Activated CD4-positive, alpha-beta T cell treated with anti-CD3 and anti-CD28 coated beads, Interleukin-2, amount 10 ng/mL, durations not matched to agents 24 days and 14 days (primary cell): Measurements from ENCODE around the gene DNAJC30. TPM values are rescaled to one million over a fixed set of nuclear protein-coding genes. Genes with fewer than 3 reads are reported as not detected.
"Not testable (repeated sequence)": the region's sequence is repeated elsewhere in the genome, so short reads cannot be mapped to it uniquely, and the experiment has no call there.

Source experiments
- DNase-seq: peaks from one replicate; pipeline ENCODE4 v3.0.0; 2022
- H3K27ac Mint-ChIP-seq: one replicate; pipeline ENCODE4 v1.8.0; 2022; ENCODE audit warnings: mild to moderate bottlenecking, mixed read lengths
- H3K27me3 Mint-ChIP-seq: one replicate; pipeline ENCODE4 v1.8.0; 2022; ENCODE audit warnings: mixed read lengths
- H3K36me3 Mint-ChIP-seq: one replicate; pipeline ENCODE4 v1.8.0; 2022; ENCODE audit warnings: low read depth, mild to moderate bottlenecking, mixed read lengths
- H3K4me1 Mint-ChIP-seq: one replicate; pipeline ENCODE4 v1.8.0; 2021; ENCODE audit warnings: mixed read lengths
- H3K4me3 Mint-ChIP-seq: one replicate; pipeline ENCODE4 v1.8.0; 2022; ENCODE audit warnings: mild to moderate bottlenecking, moderate library complexity, mixed read lengths
- H3K9me3 Mint-ChIP-seq: one replicate; pipeline ENCODE4 v1.8.0; 2021; ENCODE audit warnings: mixed read lengths
- intact Hi-C: fragments of 100-400 bp; cut with micrococcal nuclease; formaldehyde crosslinking; loops from one replicate; pipeline ENCODE4 v1.15.1; 2023
- total RNA-seq: library from RNA; stranded (reverse); gene quantifications from 2 replicates; pipeline ENCODE4 v1.2.3, GENCODE V29; 2022

Gene DNAJC30
- total RNA-seq: 9.4 and 10.9 TPM in 2 replicates

- intact Hi-C loops: loop anchor here (1.0 kb wide), 6 partner anchors 16 to 161 kb away; partner anchors contain the start of genes ABHD11, BAZ1B, BCL7B and TBL2
- Mint-ChIP-seq H3K9me3 (no peaks in the 10 kb centered on the region), H3K4me3 (peak within 1 kb of the TSS; percentile 96), H3K27me3 (no peaks in the 10 kb centered on the region), H3K4me1 (peaks cover 22% of the 10 kb centered on the region), H3K36me3 (peaks cover 41% of the 10 kb centered on the region), H3K27ac (peak within 1 kb of the TSS; percentile 98)
- peak; percentile 97 for DNase-seq
Measured at GRCh38 chr7:73683056-73683787, at the start of gene DNAJC30, which contains the start of gene BUD23. TSS of gene DNAJC30 (minus strand) at chr7:73683453. CDS start at chr7:73683423, 30 bp downstream. TSS of gene BUD23 (plus strand) at chr7:73683597. CDS start at chr7:73683626, 29 bp downstream.

GRCh38 chr7:73732397-73732796 is 49.1 kb upstream of the DNAJC30 start:
- Mint-ChIP-seq H3K27ac (no peak overlapping the region), H3K4me1 (peaks cover 5% of the 10 kb centered on the region), H3K9me3 (no peaks in the 10 kb centered on the region), H3K4me3 (no peak overlapping the region), H3K36me3 (peaks cover 3% of the 10 kb centered on the region), H3K27me3 (peaks cover 11% of the 10 kb centered on the region)
- intact Hi-C loops: loop anchor here (5.0 kb wide), 1 partner anchor 300 kb away; the partner anchor contains the start of gene FZD9
- no peak for DNase-seq

- peaks cover 11% of the 10 kb centered on the region for H3K27me3 Mint-ChIP-seq
- peaks cover 4% of the 10 kb centered on the region for H3K4me1 Mint-ChIP-seq
- H3K9me3 Mint-ChIP-seq: no peaks in the 10 kb centered on the region
- no peak overlapping the region for H3K4me3 Mint-ChIP-seq
- DNase-seq: no peak
- H3K36me3 Mint-ChIP-seq: no peaks in the 10 kb centered on the region
- no peak overlapping the region for H3K27ac Mint-ChIP-seq
- intact Hi-C loops: loop anchor here (5.0 kb wide), 1 partner anchor 298 kb away; the partner anchor contains the start of gene FZD9
Measured at GRCh38 chr7:73730485-73730884, 47.2 kb upstream of the DNAJC30 start.

- Mint-ChIP-seq H3K9me3 (no peaks in the 10 kb centered on the region), H3K27me3 (peaks cover 14% of the 10 kb centered on the region), H3K27ac (no peak overlapping the region), H3K4me1 (peaks cover 3% of the 10 kb centered on the region), H3K36me3 (no peaks in the 10 kb centered on the region), H3K4me3 (no peak overlapping the region)
- no peak for DNase-seq
- intact Hi-C loops: no loop called here
Measured at GRCh38 chr7:73728551-73728950, 45.3 kb upstream of the DNAJC30 start.

- H3K27ac Mint-ChIP-seq: no peak overlapping the region
- H3K27me3 Mint-ChIP-seq: peaks cover 14% of the 10 kb centered on the region
- H3K9me3 Mint-ChIP-seq: no peaks in the 10 kb centered on the region
- no peak for DNase-seq
- no peak overlapping the region for H3K4me3 Mint-ChIP-seq
- H3K36me3 Mint-ChIP-seq: no peaks in the 10 kb centered on the region
- peaks cover 3% of the 10 kb centered on the region for H3K4me1 Mint-ChIP-seq
- intact Hi-C loops: no loop called here
Measured at GRCh38 chr7:73727952-73728351, 44.7 kb upstream of the DNAJC30 start.

GRCh38 chr7:73726083-73726466 is 42.8 kb upstream of the DNAJC30 start:
- peaks cover 3% of the 10 kb centered on the region for H3K4me1 Mint-ChIP-seq
- intact Hi-C loops: no loop called here
- no peak overlapping the region for H3K4me3 Mint-ChIP-seq
- H3K9me3 Mint-ChIP-seq: no peaks in the 10 kb centered on the region
- peaks cover 25% of the 10 kb centered on the region for H3K27me3 Mint-ChIP-seq
- no peaks in the 10 kb centered on the region for H3K36me3 Mint-ChIP-seq
- no peak for DNase-seq
- H3K27ac Mint-ChIP-seq: no peak overlapping the region

GRCh38 chr7:73723813-73724212 is 40.6 kb upstream of the DNAJC30 start:
- Mint-ChIP-seq H3K9me3 (no peaks in the 10 kb centered on the region), H3K4me1 (peaks cover 9% of the 10 kb centered on the region), H3K27me3 (peaks cover 29% of the 10 kb centered on the region), H3K4me3 (no peak overlapping the region), H3K36me3 (no peaks in the 10 kb centered on the region), H3K27ac (no peak overlapping the region)
- no peak for DNase-seq
- intact Hi-C loops: no loop called here

GRCh38 chr7:73722785-73723184 is 39.5 kb upstream of the DNAJC30 start:
- intact Hi-C loops: no loop called here
- Mint-ChIP-seq H3K4me1 (peaks cover 16% of the 10 kb centered on the region), H3K9me3 (no peaks in the 10 kb centered on the region), H3K36me3 (no peaks in the 10 kb centered on the region), H3K4me3 (no peak overlapping the region), H3K27ac (no peak overlapping the region), H3K27me3 (peaks cover 22% of the 10 kb centered on the region)
- no peak for DNase-seq

GRCh38 chr7:73722182-73722581 is 38.9 kb upstream of the DNAJC30 start:
- Mint-ChIP-seq H3K27me3 (peaks cover 22% of the 10 kb centered on the region), H3K4me1 (peaks cover 20% of the 10 kb centered on the region)
- H3K36me3 Mint-ChIP-seq, H3K27ac Mint-ChIP-seq, intact Hi-C loops, DNase-seq, H3K4me3 Mint-ChIP-seq, H3K9me3 Mint-ChIP-seq: not testable (repeated sequence)

- no peaks in the 10 kb centered on the region for H3K36me3 Mint-ChIP-seq
- no peak for DNase-seq
- intact Hi-C loops: no loop called here
- no peaks in the 10 kb centered on the region for H3K9me3 Mint-ChIP-seq
- peak overlapping the region; percentile 29 for H3K27ac Mint-ChIP-seq
- H3K4me3 Mint-ChIP-seq: peak overlapping the region; percentile 16
- H3K4me1 Mint-ChIP-seq: peaks cover 25% of the 10 kb centered on the region
- H3K27me3 Mint-ChIP-seq: peaks cover 22% of the 10 kb centered on the region
Measured at GRCh38 chr7:73721377-73721817, 38.1 kb upstream of the DNAJC30 start.

- H3K27ac Mint-ChIP-seq: peak overlapping the region; percentile 29
- intact Hi-C loops, H3K36me3 Mint-ChIP-seq, H3K9me3 Mint-ChIP-seq: not testable (repeated sequence)
- peak; percentile 53 for DNase-seq
- H3K4me3 Mint-ChIP-seq: peak overlapping the region; percentile 82
- H3K27me3 Mint-ChIP-seq: peaks cover 22% of the 10 kb centered on the region
- H3K4me1 Mint-ChIP-seq: peaks cover 35% of the 10 kb centered on the region
Measured at GRCh38 chr7:73720443-73720842, 37.2 kb upstream of the DNAJC30 start.

- H3K9me3 Mint-ChIP-seq: no peaks in the 10 kb centered on the region
- peak overlapping the region; percentile 82 for H3K4me3 Mint-ChIP-seq
- H3K27me3 Mint-ChIP-seq: peaks cover 21% of the 10 kb centered on the region
- intact Hi-C loops: loop anchor here (5.0 kb wide), 2 partner anchors 133 to 197 kb away; partner anchors contain the start of gene BAZ1B
- H3K36me3 Mint-ChIP-seq: peaks cover 4% of the 10 kb centered on the region
- H3K27ac Mint-ChIP-seq: peak overlapping the region; percentile 29
- peaks cover 35% of the 10 kb centered on the region for H3K4me1 Mint-ChIP-seq
- DNase-seq: no peak
Measured at GRCh38 chr7:73719806-73720169, 36.5 kb upstream of the DNAJC30 start.

- Mint-ChIP-seq H3K36me3 (peaks cover 4% of the 10 kb centered on the region), H3K27me3 (peaks cover 19% of the 10 kb centered on the region), H3K9me3 (no peaks in the 10 kb centered on the region), H3K4me3 (peak within 1 kb of the TSS; percentile 92), H3K27ac (peak within 1 kb of the TSS; percentile 91), H3K4me1 (peaks cover 33% of the 10 kb centered on the region)
- intact Hi-C loops: loop anchor here (1.0 to 5.0 kb wide), 4 partner anchors 19 to 197 kb away; partner anchors contain the start of genes ABHD11, BAZ1B, BUD23 and DNAJC30
- peak; percentile 93 for DNase-seq
Measured at GRCh38 chr7:73718905-73719805, 35.9 kb upstream of the DNAJC30 start, which contains the start of gene STX1A. TSS of gene STX1A (minus strand) at chr7:73719669. CDS start at chr7:73719631, 38 bp downstream.
